Measurements from ENCODE around the gene HOXC12. TPM values are rescaled to one million over a fixed set of nuclear protein-coding genes. Genes with fewer than 3 reads are reported as not detected.

HOXC12 gene
- total RNA-seq, 2 experiments from 2014 or later: not detected

GRCh38 chr12:53948650-53949593 is 5.8 kb upstream of the HOXC12 start:
- H3K9me3 ChIP-seq (ENCODE audit: low read length): no peaks in the 10 kb centered on the region
- H3K27ac ChIP-seq (ENCODE audit: low read depth, low read length, poor library complexity, severe bottlenecking): no peak overlapping the region
- H4K20me1 ChIP-seq (ENCODE audit: insufficient read depth, low read length): no peaks in the 10 kb centered on the region; the same call in 1 of the 2 replicates
- H3K36me3 ChIP-seq (ENCODE audit: insufficient read depth, low read length): no peaks in the 10 kb centered on the region
- no TSS peak for BruUV-seq (replicated peaks)
- ChIA-PET POLR2A (no interaction called here), CTCF (ENCODE audit: unreplicated experiment) (interaction anchor here (0.6 kb wide), 1 partner anchor 23 kb away, joined by 3 read pairs; no protein-coding TSS in a partner anchor)
- TF ChIP-seq, protein P1, sequence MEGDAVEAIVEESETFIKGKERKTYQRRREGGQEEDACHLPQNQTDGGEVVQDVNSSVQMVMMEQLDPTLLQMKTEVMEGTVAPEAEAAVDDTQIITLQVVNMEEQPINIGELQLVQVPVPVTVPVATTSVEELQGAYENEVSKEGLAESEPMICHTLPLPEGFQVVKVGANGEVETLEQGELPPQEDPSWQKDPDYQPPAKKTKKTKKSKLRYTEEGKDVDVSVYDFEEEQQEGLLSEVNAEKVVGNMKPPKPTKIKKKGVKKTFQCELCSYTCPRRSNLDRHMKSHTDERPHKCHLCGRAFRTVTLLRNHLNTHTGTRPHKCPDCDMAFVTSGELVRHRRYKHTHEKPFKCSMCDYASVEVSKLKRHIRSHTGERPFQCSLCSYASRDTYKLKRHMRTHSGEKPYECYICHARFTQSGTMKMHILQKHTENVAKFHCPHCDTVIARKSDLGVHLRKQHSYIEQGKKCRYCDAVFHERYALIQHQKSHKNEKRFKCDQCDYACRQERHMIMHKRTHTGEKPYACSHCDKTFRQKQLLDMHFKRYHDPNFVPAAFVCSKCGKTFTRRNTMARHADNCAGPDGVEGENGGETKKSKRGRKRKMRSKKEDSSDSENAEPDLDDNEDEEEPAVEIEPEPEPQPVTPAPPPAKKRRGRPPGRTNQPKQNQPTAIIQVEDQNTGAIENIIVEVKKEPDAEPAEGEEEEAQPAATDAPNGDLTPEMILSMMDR (conservative IDR thresholded peaks at IDR 0.05; ENCODE audit: low read length): no peak
- no peak for TF ChIP-seq EZH2phosphoT487 (IDR thresholded peaks at IDR 0.05; ENCODE audit: borderline replicate concordance, low read depth, low read length)
- intact Hi-C loops (cut with micrococcal nuclease; ENCODE audit: unreplicated experiment): no loop called here
- no peaks in the 10 kb centered on the region for H3K9me2 ChIP-seq (ENCODE audit: insufficient read depth, low read length)
- H2AFZ ChIP-seq (ENCODE audit: low read length): no peak overlapping the region
- no peaks in the 10 kb centered on the region for H3K79me2 ChIP-seq (ENCODE audit: insufficient read depth, low read depth, low read length)
- no peak for DNase-seq (ENCODE audit: low spot score)
- no peak overlapping the region for H3K4me2 ChIP-seq (ENCODE audit: low read length)
- no peak overlapping the region for H3K4me3 ChIP-seq (ENCODE audit: low read depth, low read length, poor library complexity, severe bottlenecking)
- no peaks in the 10 kb centered on the region for H3K4me1 ChIP-seq (ENCODE audit: insufficient read depth, low read length, poor library complexity, severe bottlenecking)

GRCh38 chr12:53949631-53950436 is 4.9 kb upstream of the HOXC12 start:
- no peak overlapping the region for H3K27ac ChIP-seq (ENCODE audit: low read depth, low read length, poor library complexity, severe bottlenecking)
- H3K4me2 ChIP-seq (ENCODE audit: low read length): no peak overlapping the region
- H4K20me1 ChIP-seq (ENCODE audit: insufficient read depth, low read length): no peaks in the 10 kb centered on the region; the same call in 1 of the 2 replicates
- no peaks in the 10 kb centered on the region for H3K36me3 ChIP-seq (ENCODE audit: insufficient read depth, low read length)
- BruUV-seq (replicated peaks): no TSS peak
- no peaks in the 10 kb centered on the region for H3K79me2 ChIP-seq (ENCODE audit: insufficient read depth, low read depth, low read length)
- no peaks in the 10 kb centered on the region for H3K4me1 ChIP-seq (ENCODE audit: insufficient read depth, low read length, poor library complexity, severe bottlenecking)
- H2AFZ ChIP-seq (ENCODE audit: low read length): no peak overlapping the region
- TF ChIP-seq, protein P1 (conservative IDR thresholded peaks at IDR 0.05; ENCODE audit: low read length): no peak
- TF ChIP-seq EZH2phosphoT487 (IDR thresholded peaks at IDR 0.05; ENCODE audit: borderline replicate concordance, low read depth, low read length): no peak
- DNase-seq (ENCODE audit: low spot score): no peak
- POLR2A ChIA-PET: no interaction called here
- H3K4me3 ChIP-seq (ENCODE audit: low read depth, low read length, poor library complexity, severe bottlenecking): no peak overlapping the region
- H3K9me2 ChIP-seq (ENCODE audit: insufficient read depth, low read length): no peaks in the 10 kb centered on the region
- CTCF ChIA-PET (ENCODE audit: unreplicated experiment): interaction anchor here (0.6 kb wide), 1 partner anchor 22 kb away, joined by 3 read pairs; no protein-coding TSS in a partner anchor
- H3K9me3 ChIP-seq (ENCODE audit: low read length): no peaks in the 10 kb centered on the region
- intact Hi-C loops (cut with micrococcal nuclease; ENCODE audit: unreplicated experiment): no loop called here

All from OCI-LY7 (cell line).